ENCODE measurements around the gene EGR4. TPM values are rescaled to one million over a fixed set of nuclear protein-coding genes. Genes with fewer than 3 reads are reported as not detected.

The EGR4 gene
- polyA plus RNA-seq = not detected

DNA sequence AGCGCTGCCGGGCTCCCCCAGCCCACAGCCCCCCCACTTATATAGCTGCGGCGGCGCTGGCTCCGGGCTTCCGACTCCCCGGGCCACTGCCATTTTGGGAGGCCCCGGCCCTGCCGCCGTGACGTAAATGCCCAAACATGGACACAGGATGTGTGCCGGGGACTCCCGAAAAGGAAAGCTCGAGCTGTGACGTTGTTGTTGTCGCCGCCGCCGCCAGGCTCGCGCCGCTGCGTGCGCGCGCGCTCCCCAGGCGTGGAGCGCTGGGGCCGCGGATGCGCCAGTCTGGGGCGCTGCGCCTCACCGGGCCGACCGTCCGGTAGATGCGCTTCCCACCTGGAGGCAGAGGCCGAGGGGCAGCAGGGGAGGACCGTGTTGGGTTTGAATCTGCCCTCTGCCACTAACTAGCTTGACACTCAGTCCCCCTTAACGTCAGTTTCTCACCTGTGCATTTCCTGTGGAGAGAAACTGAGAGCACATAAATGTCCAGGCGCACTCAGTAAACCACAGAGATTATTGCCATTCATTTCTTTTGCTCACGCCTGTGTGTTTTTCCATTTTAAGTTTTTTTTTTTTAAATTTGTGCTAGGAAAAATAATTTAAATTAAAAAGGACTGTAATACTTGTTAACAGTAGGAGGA lies at the start of gene EGR4:
Gene EGR4, minus strand, starts transcription at position 15 of the 638 bp plus-strand sequence. CDS start 231 bp downstream, outside the sequence.
- peaks cover 11 to 21% of the 10 kb centered on the region in 2 donors for H3K4me1 ChIP-seq (ENCODE audit: control insufficient read depth in 2 of 2, insufficient read depth in 2 of 2, low read length in 1 of 2)
- H3K36me3 ChIP-seq (ENCODE audit: control insufficient read depth in 2 of 2, insufficient read depth in 2 of 2, low read length in 1 of 2) = no peaks in the 10 kb centered on the region
- 1 to 2% methylated on average over 42 to 45 of the region's 45 CpGs for WGBS, 2 donors
- H3K27ac ChIP-seq (ENCODE audit: low read depth in 2 of 2, low read length in 1 of 2) = no peak within 1 kb of the TSS
- H3K9me3 ChIP-seq (ENCODE audit: control insufficient read depth in 2 of 2, insufficient read depth in 1 of 2, low read depth in 1 of 2, low read length in 1 of 2) = peaks cover 0 to 7% of the 10 kb centered on the region in 2 donors
- H3K4me3 ChIP-seq (ENCODE audit: low read depth in 1 of 2, low read length in 2 of 2) = peak within 1 kb of the TSS; percentile 40 to 55
- peaks cover 4 to 19% of the 10 kb centered on the region in 2 donors for H3K27me3 ChIP-seq (ENCODE audit: control insufficient read depth in 1 of 2, insufficient read depth in 2 of 2, low read length in 2 of 2)

DNA sequence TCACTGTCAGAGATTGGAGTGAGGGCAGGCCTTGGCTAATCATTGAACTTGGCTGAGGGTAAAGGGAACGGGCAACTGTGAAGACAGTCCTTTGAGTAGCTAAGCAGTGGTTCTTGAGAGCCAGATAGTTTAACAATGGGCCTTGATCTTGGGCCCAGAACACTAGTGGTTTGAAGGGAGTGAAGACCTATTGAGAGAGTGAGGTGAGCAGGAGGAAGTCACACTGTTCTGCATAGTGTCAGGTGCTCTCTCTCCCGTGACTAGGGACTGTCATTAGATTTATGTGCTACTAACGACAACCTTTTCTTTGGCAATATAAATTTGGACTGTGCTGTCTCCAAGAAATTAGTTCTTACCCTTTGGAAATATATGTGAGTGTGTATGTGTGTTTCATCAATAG lies 47.7 kb upstream of the EGR4 start:
- Histone ChIP-seq H3K4me1 (ENCODE audit: control insufficient read depth in 2 of 2, insufficient read depth in 2 of 2, low read length in 1 of 2) (no peaks in the 10 kb centered on the region), H3K9me3 (ENCODE audit: control insufficient read depth in 2 of 2, insufficient read depth in 1 of 2, low read depth in 1 of 2, low read length in 1 of 2) (no peaks in the 10 kb centered on the region), H3K27me3 (ENCODE audit: control insufficient read depth in 1 of 2, insufficient read depth in 2 of 2, low read length in 2 of 2) (no peaks in the 10 kb centered on the region), H3K4me3 (ENCODE audit: low read depth in 1 of 2, low read length in 2 of 2) (no peak overlapping the region), H3K27ac (ENCODE audit: low read depth in 2 of 2, low read length in 1 of 2) (no peak overlapping the region), H3K36me3 (ENCODE audit: control insufficient read depth in 2 of 2, insufficient read depth in 2 of 2, low read length in 1 of 2) (no peaks in the 10 kb centered on the region)
- WGBS, 2 donors = 66 to 74% methylated on average over 3 of the region's 3 CpGs

DNA sequence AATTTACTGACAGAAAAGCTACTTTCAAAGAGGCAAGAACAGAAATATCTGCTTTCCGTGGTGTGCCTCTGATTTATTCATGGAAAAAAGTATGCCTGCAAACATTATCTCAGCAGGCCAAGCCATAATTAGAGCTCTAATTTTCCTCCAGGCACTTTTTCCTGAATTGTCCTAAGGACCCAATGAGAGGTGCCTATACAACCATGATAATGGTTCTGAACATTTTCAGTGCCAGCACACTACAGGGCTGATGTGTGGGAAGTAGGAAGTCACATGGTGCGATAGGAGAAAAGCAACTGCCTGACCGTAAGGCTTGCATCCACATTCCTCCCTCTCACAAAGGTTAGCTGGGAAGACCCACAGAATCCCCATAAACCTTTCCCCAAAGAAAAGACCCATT lies 45.9 kb upstream of the EGR4 start:
- no peak overlapping the region for H3K27ac ChIP-seq (ENCODE audit: low read depth in 2 of 2, low read length in 1 of 2)
- no peaks in the 10 kb centered on the region for H3K36me3 ChIP-seq (ENCODE audit: control insufficient read depth in 2 of 2, insufficient read depth in 2 of 2, low read length in 1 of 2)
- WGBS, 2 donors = 58 to 66% methylated on average over 3 of the region's 3 CpGs
- H3K9me3 ChIP-seq (ENCODE audit: control insufficient read depth in 2 of 2, insufficient read depth in 1 of 2, low read depth in 1 of 2, low read length in 1 of 2) = no peaks in the 10 kb centered on the region
- no peak overlapping the region for H3K4me3 ChIP-seq (ENCODE audit: low read depth in 1 of 2, low read length in 2 of 2)
- no peaks in the 10 kb centered on the region for H3K4me1 ChIP-seq (ENCODE audit: control insufficient read depth in 2 of 2, insufficient read depth in 2 of 2, low read length in 1 of 2)
- H3K27me3 ChIP-seq (ENCODE audit: control insufficient read depth in 1 of 2, insufficient read depth in 2 of 2, low read length in 2 of 2) = no peaks in the 10 kb centered on the region

DNA sequence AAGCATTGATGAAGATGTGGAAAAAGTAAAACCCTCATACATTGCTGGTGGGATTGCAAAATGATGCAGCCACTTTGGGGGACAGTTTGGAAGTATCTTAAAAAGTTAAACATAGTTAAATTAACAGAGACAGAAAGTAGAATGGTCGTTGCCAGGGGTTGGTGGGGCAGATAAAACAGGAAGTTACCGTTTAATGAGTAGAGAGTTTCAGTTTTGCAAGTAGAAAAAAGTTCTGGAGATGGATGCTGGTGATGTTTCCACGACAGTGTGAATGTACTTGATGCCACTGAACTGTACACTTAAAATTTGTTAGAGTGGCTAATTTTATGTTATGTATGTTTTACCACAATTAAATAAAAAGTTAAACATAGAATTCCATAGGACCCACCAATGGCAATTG lies 44.5 kb upstream of the EGR4 start:
- Histone ChIP-seq H3K4me3 (ENCODE audit: low read depth in 1 of 2, low read length in 2 of 2) (no peak overlapping the region), H3K27ac (ENCODE audit: low read depth in 2 of 2, low read length in 1 of 2) (no peak overlapping the region), H3K27me3 (ENCODE audit: control insufficient read depth in 1 of 2, insufficient read depth in 2 of 2, low read length in 2 of 2) (no peaks in the 10 kb centered on the region), H3K36me3 (ENCODE audit: control insufficient read depth in 2 of 2, insufficient read depth in 2 of 2, low read length in 1 of 2) (no peaks in the 10 kb centered on the region), H3K9me3 (ENCODE audit: control insufficient read depth in 2 of 2, insufficient read depth in 1 of 2, low read depth in 1 of 2, low read length in 1 of 2) (no peaks in the 10 kb centered on the region), H3K4me1 (ENCODE audit: control insufficient read depth in 2 of 2, insufficient read depth in 2 of 2, low read length in 1 of 2) (no peaks in the 10 kb centered on the region)
- WGBS, 2 donors = 33 to 44% methylated on average over 3 of the region's 3 CpGs

DNA sequence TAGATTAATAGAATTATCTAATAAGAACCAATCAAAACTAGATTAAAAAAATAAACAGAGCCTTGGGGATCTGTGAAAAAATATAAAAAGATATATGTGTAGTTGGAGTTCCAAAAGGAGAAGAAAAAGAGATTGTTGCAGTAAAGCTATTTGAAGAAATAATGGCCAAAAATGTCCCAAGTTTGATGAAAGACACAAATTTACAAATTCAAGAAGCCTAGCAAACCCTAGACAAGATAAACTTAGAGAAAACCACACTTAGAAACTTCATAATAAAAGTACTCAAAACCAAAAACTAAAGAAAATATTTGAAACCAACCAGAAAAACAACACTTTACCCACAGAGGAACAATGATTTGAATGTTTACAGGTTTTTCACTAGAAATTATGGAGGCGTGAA lies 41.3 kb upstream of the EGR4 start:
- no peak overlapping the region for H3K27ac ChIP-seq (ENCODE audit: low read depth in 2 of 2, low read length in 1 of 2)
- no peaks in the 10 kb centered on the region for H3K36me3 ChIP-seq (ENCODE audit: control insufficient read depth in 2 of 2, insufficient read depth in 2 of 2, low read length in 1 of 2)
- no peaks in the 10 kb centered on the region for H3K9me3 ChIP-seq (ENCODE audit: control insufficient read depth in 2 of 2, insufficient read depth in 1 of 2, low read depth in 1 of 2, low read length in 1 of 2)
- 91 to 96% methylated on average over 1 of the region's 1 CpG for WGBS, 2 donors
- no peaks in the 10 kb centered on the region for H3K4me1 ChIP-seq (ENCODE audit: control insufficient read depth in 2 of 2, insufficient read depth in 2 of 2, low read length in 1 of 2)
- H3K4me3 ChIP-seq (ENCODE audit: low read depth in 1 of 2, low read length in 2 of 2) = no peak overlapping the region
- no peaks in the 10 kb centered on the region for H3K27me3 ChIP-seq (ENCODE audit: control insufficient read depth in 1 of 2, insufficient read depth in 2 of 2, low read length in 2 of 2)

DNA sequence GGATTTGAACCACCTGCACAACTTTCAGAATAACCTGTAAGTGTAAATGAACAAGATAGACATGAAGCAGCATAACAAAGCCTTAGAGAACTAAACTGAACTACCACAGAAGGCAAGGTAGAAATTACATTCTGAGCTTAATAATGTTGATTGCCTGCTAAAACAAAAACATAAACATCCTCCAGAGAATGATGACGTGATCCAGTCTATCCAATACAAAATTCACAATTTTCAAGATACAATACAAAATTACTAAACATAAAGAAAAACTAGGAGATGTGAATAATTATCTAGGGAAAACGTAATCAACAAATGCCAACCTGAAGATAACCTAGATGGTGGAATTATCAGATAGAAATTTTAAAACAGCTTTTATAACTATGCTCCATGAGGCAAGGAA lies 40.7 kb upstream of the EGR4 start:
- Histone ChIP-seq H3K27me3 (ENCODE audit: control insufficient read depth in 1 of 2, insufficient read depth in 2 of 2, low read length in 2 of 2) (no peaks in the 10 kb centered on the region), H3K4me3 (ENCODE audit: low read depth in 1 of 2, low read length in 2 of 2) (no peak overlapping the region), H3K36me3 (ENCODE audit: control insufficient read depth in 2 of 2, insufficient read depth in 2 of 2, low read length in 1 of 2) (no peaks in the 10 kb centered on the region), H3K27ac (ENCODE audit: low read depth in 2 of 2, low read length in 1 of 2) (no peak overlapping the region), H3K9me3 (ENCODE audit: control insufficient read depth in 2 of 2, insufficient read depth in 1 of 2, low read depth in 1 of 2, low read length in 1 of 2) (no peaks in the 10 kb centered on the region), H3K4me1 (ENCODE audit: control insufficient read depth in 2 of 2, insufficient read depth in 2 of 2, low read length in 1 of 2) (no peaks in the 10 kb centered on the region)
- WGBS, 2 donors = 69 to 71% methylated on average over 2 of the region's 2 CpGs

DNA sequence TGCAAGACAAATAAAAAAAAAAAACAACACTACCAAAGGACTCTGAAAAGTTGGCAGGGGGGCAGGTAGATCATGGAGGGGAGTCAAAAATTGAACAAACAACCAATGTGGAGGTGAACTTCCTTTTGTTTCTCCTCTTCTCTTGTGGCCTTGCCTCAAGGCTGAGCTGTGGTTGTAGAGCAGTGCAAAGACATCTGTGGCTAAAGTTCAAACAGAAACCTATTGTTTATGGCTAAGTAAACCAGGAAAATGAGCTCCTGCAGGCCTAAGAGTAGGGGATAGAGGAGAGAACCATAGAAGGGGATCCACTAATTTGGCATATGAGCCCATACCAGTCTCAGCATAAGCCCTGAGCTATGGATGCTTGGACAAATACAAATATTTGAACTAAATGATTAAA lies 40.2 kb upstream of the EGR4 start:
- Histone ChIP-seq H3K4me1 (ENCODE audit: control insufficient read depth in 2 of 2, insufficient read depth in 2 of 2, low read length in 1 of 2) (no peaks in the 10 kb centered on the region), H3K4me3 (ENCODE audit: low read depth in 1 of 2, low read length in 2 of 2) (no peak overlapping the region), H3K27me3 (ENCODE audit: control insufficient read depth in 1 of 2, insufficient read depth in 2 of 2, low read length in 2 of 2) (no peaks in the 10 kb centered on the region), H3K36me3 (ENCODE audit: control insufficient read depth in 2 of 2, insufficient read depth in 2 of 2, low read length in 1 of 2) (no peaks in the 10 kb centered on the region), H3K9me3 (ENCODE audit: control insufficient read depth in 2 of 2, insufficient read depth in 1 of 2, low read depth in 1 of 2, low read length in 1 of 2) (no peaks in the 10 kb centered on the region), H3K27ac (ENCODE audit: low read depth in 2 of 2, low read length in 1 of 2) (no peak overlapping the region)

DNA sequence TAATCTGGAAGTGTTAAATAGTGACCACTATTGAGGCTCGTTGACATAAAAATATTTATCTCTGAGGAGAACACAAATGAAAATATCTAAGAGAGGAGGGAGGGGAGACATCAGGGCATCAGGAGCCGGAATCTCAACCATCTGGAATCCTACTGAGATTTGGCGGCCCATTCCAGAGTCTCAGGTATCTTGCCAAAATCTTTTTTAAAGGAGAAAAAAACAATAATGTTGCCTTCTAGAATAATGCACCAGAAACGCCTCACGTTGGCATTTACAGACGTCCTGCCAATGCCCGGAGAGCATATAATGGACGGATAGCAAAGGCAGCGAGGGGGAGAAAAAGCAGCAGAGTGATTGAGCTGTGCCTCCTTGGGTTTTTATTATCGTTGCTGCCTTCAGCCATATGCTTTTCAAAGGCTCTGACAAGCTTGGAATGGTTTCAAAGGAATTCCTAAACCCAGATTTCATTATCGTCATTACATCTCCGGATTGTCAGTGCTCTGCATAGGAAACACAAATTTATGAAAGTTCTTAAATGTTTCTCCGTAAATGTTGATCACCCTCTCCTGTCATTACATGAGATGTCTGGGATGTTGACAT lies 30.9 kb upstream of the EGR4 start:
- peaks cover 0 to 3% of the 10 kb centered on the region in 2 donors for H3K27me3 ChIP-seq (ENCODE audit: control insufficient read depth in 1 of 2, insufficient read depth in 2 of 2, low read length in 2 of 2)
- no peaks in the 10 kb centered on the region for H3K36me3 ChIP-seq (ENCODE audit: control insufficient read depth in 2 of 2, insufficient read depth in 2 of 2, low read length in 1 of 2)
- H3K4me3 ChIP-seq (ENCODE audit: low read depth in 1 of 2, low read length in 2 of 2) = no peak overlapping the region
- WGBS, 2 donors = 44 to 63% methylated on average over 13 of the region's 13 CpGs
- H3K27ac ChIP-seq (ENCODE audit: low read depth in 2 of 2, low read length in 1 of 2) = no peak overlapping the region
- no peaks in the 10 kb centered on the region for H3K4me1 ChIP-seq (ENCODE audit: control insufficient read depth in 2 of 2, insufficient read depth in 2 of 2, low read length in 1 of 2)
- no peaks in the 10 kb centered on the region for H3K9me3 ChIP-seq (ENCODE audit: control insufficient read depth in 2 of 2, insufficient read depth in 1 of 2, low read depth in 1 of 2, low read length in 1 of 2)

DNA sequence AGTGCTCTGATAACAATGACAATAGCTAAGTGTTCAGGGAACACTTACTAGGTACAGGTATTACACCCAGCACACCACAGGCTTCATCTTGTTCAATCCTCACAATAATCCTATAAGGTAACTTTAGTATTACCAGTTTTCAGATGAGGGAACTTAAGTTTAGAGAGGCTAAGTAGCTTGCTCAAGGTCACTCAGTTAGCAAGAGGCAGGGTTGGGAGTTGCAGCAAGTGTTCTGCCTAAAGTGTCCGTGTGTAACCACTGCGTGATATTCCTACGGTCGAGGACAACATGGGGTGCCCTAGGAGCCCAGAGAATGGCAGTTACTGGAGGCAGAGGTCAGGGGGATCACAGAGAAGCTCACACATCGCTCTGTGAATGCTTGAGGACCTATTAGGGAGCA lies 30.2 kb upstream of the EGR4 start:
- 68 to 75% methylated on average over 5 of the region's 5 CpGs for WGBS, 2 donors
- H3K4me1 ChIP-seq (ENCODE audit: control insufficient read depth in 2 of 2, insufficient read depth in 2 of 2, low read length in 1 of 2) = no peaks in the 10 kb centered on the region
- no peaks in the 10 kb centered on the region for H3K36me3 ChIP-seq (ENCODE audit: control insufficient read depth in 2 of 2, insufficient read depth in 2 of 2, low read length in 1 of 2)
- H3K4me3 ChIP-seq (ENCODE audit: low read depth in 1 of 2, low read length in 2 of 2) = no peak overlapping the region
- peaks cover 0 to 3% of the 10 kb centered on the region in 2 donors for H3K27me3 ChIP-seq (ENCODE audit: control insufficient read depth in 1 of 2, insufficient read depth in 2 of 2, low read length in 2 of 2)
- H3K9me3 ChIP-seq (ENCODE audit: control insufficient read depth in 2 of 2, insufficient read depth in 1 of 2, low read depth in 1 of 2, low read length in 1 of 2) = no peaks in the 10 kb centered on the region
- no peak overlapping the region for H3K27ac ChIP-seq (ENCODE audit: low read depth in 2 of 2, low read length in 1 of 2)

DNA sequence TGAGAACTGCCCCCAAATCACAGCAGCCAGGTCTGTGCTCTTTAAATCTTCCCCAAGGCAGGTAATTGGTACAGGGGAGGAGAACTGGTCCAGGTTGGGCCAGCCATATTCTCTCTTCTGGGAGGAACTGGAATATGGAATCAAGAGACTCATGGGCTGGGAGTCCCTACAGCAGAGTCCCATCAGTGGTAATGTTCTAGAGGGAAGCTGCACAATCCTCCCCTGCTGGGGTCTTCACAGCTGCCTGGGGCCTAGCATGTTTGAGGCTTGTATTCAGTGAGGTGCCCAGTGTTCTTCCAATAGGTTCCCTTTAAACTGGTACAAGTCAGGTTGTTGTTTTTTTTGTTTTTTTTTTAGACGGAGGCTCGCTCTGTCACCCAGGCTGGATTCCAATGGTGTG lies 21.1 kb upstream of the EGR4 start:
- H3K27ac ChIP-seq (ENCODE audit: low read depth in 2 of 2, low read length in 1 of 2) = no peak overlapping the region
- no peaks in the 10 kb centered on the region for H3K9me3 ChIP-seq (ENCODE audit: control insufficient read depth in 2 of 2, insufficient read depth in 1 of 2, low read depth in 1 of 2, low read length in 1 of 2)
- WGBS, 2 donors = 96 to 98% methylated on average over 2 of the region's 2 CpGs
- H3K27me3 ChIP-seq (ENCODE audit: control insufficient read depth in 1 of 2, insufficient read depth in 2 of 2, low read length in 2 of 2) = no peaks in the 10 kb centered on the region
- H3K4me1 ChIP-seq (ENCODE audit: control insufficient read depth in 2 of 2, insufficient read depth in 2 of 2, low read length in 1 of 2) = no peaks in the 10 kb centered on the region
- H3K36me3 ChIP-seq (ENCODE audit: control insufficient read depth in 2 of 2, insufficient read depth in 2 of 2, low read length in 1 of 2) = no peaks in the 10 kb centered on the region
- H3K4me3 ChIP-seq (ENCODE audit: low read depth in 1 of 2, low read length in 2 of 2) = no peak overlapping the region

Measured in esophagus (tissue), 2 donors.